CD4-positive, alpha-beta T cell treated with Interleukin-15 for 1 hour (primary cell): ENCODE results near the gene HS3ST6.
"Not testable (repeated sequence)": the region's sequence is repeated elsewhere in the genome, so short reads cannot be mapped to it uniquely, and the experiment has no call there.

Source experiments
- DNase-seq: peaks from one replicate; pipeline ENCODE4 v3.0.0-alpha.2; 2020

The HS3ST6 gene

GRCh38 chr16:1946495-1947368, 28.5 kb upstream of the HS3ST6 start:
- no peak for DNase-seq

- no peak for DNase-seq
These were observed 27.6 kb upstream of the HS3ST6 start for GRCh38 chr16:1945559-1946391.

- DNase-seq, result no peak
These were observed 26.5 kb upstream of the HS3ST6 start for GRCh38 chr16:1944612-1945199.

- peak; percentile 99 for DNase-seq
These were observed 24.9 kb upstream of the HS3ST6 start, which contains the start of gene MSRB1 for GRCh38 chr16:1942810-1943726. MSRB1 (minus strand) TSS chr16:1943199; CDS start chr16:1943156, 43 bp downstream.

- peak; percentile 55 for DNase-seq
These were observed 24.0 kb upstream of the HS3ST6 start for GRCh38 chr16:1942047-1942809.

- no peak for DNase-seq
These were observed 23.2 kb upstream of the HS3ST6 start for GRCh38 chr16:1941162-1942046.

- DNase-seq, result no peak
These were observed 22.3 kb upstream of the HS3ST6 start for GRCh38 chr16:1940273-1941161.

- not testable (repeated sequence) for DNase-seq
These were observed 21.6 kb upstream of the HS3ST6 start for GRCh38 chr16:1939833-1940232.

GRCh38 chr16:1938910-1939309, 20.7 kb upstream of the HS3ST6 start:
- no peak for DNase-seq

- peak; percentile 56 for DNase-seq
These were observed 20.1 kb upstream of the HS3ST6 start for GRCh38 chr16:1938316-1938715.

GRCh38 chr16:1936945-1937479, 18.8 kb upstream of the HS3ST6 start:
- no peak for DNase-seq

- no peak for DNase-seq
These were observed 15.0 kb upstream of the HS3ST6 start for GRCh38 chr16:1933097-1933661.

- DNase-seq, result no peak
These were observed 14.1 kb upstream of the HS3ST6 start for GRCh38 chr16:1932050-1933028.

GRCh38 chr16:1930338-1930720, 12.1 kb upstream of the HS3ST6 start:
- no peak for DNase-seq

- peak; percentile 89 for DNase-seq
These were observed 11.5 kb upstream of the HS3ST6 start for GRCh38 chr16:1929578-1930337.

- DNase-seq, result no peak
These were observed 10.9 kb upstream of the HS3ST6 start for GRCh38 chr16:1929105-1929504.

GRCh38 chr16:1926271-1926670, 8.1 kb upstream of the HS3ST6 start:
- no peak for DNase-seq
